MM.1S (cell line): ENCODE results near the gene PTPRJ.

Experiments
- CTCF ChIP-seq: fragments of 300-600 bp; sonication (generic); IDR thresholded peaks from 2 replicates; pipeline ENCODE4 v1.5.1; 2016; ENCODE audit warnings: antibody characterized with exemption, low read length, mixed read lengths
- EZH2 ChIP-seq: fragments of 300-600 bp; sonication (generic); optimal IDR thresholded peaks from 2 replicates; pipeline ENCODE3; 2017; ENCODE audit warnings: low read depth, mild to moderate bottlenecking, antibody characterized with exemption, low read length, mixed read lengths
- EZH2phosphoT487 ChIP-seq: fragments of 300-600 bp; sonication (generic); IDR thresholded peaks from 2 replicates; pipeline ENCODE4 v1.6.1; 2018; ENCODE audit warnings: antibody characterized with exemption, low read length

DNA sequence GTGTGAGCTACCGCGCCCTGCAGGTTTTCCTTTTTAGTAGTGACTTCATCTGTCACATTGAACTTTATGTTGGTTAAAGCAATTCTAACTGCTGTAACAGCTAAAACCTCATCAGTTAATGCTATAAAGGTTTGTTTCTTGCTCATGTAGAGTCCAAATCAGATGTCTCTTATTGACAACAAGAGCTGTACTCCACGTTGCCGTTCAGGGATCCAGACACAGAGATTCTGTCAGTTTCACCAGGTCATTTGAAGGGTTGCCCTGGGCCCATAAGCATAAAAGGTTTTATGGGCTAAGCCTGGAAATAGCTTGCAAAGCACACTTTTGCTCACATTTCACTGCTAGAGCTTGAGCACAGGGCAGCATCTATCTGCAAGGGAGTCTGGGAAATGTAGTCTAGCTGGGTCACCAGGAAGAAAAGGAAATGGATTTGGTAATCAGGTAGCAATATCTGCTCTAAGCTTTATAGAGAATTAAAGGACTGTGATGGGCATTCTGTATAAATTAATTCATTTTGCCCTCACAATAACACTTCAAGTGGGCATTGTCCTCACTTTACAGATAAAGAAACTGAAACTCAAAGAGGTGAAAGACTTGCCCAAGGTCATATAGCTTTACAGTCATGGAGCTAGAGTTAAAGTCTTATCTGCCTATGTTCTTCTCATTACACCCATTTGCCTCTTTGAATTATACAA, 25.2 kb upstream of the PTPRJ start:
- TF ChIP-seq CTCF (no peak), EZH2 (no peak), EZH2phosphoT487 (no peak)
